ENCODE measurements around the gene MUL1.

The MUL1 gene

DNA sequence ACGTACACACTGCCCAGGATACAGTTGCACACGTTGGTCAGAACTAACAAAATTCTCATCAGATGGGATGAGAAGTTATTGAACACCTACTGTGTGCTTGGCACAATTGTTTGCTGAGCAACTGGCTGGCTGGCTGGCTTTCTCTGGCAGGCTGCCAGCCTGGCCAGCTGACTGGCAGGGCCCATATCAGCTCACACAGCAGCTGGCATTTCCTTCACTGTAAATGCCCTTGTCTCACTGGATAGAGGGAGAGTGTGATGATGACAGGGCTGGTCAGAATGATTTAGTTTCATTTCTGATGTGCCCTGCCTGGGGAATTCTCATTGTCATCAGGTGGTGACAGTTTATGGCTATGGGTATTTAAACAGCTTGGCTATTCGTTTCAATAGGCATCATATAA is 37.8 kb downstream of the MUL1 start:
- no peak for DNase-seq (ENCODE audit: low spot score)

GRCh38 chr1:20469406-20470076 is 38.4 kb downstream of the MUL1 start:
- no peak for DNase-seq (ENCODE audit: low spot score)

GRCh38 chr1:20466273-20466672 is 41.7 kb downstream of the MUL1 start:
- no peak for DNase-seq (ENCODE audit: low spot score)

GRCh38 chr1:20465187-20465586 is 42.8 kb downstream of the MUL1 start:
- no peak for DNase-seq (ENCODE audit: low spot score)

DNA sequence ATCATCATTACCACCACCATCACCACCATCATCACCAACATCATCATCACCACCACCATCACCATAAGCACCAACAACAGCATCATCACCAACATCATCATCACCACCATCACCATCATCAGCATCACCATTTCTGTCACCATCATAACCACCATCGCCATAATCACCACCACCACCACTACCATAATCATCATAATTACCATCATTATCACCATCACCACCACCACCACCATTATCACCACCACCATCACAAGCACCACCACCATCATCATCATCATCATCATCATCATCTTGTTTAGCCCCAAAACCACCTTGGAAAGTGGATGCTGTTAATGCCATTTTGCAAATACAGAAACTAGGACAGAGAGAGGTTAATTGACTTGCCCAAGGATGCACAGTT is 44.4 kb downstream of the MUL1 start:
- no peak for DNase-seq (ENCODE audit: low spot score)

- no peak for DNase-seq (ENCODE audit: low spot score)
These were observed 45.6 kb downstream of the MUL1 start for GRCh38 chr1:20462397-20462796.

DNA sequence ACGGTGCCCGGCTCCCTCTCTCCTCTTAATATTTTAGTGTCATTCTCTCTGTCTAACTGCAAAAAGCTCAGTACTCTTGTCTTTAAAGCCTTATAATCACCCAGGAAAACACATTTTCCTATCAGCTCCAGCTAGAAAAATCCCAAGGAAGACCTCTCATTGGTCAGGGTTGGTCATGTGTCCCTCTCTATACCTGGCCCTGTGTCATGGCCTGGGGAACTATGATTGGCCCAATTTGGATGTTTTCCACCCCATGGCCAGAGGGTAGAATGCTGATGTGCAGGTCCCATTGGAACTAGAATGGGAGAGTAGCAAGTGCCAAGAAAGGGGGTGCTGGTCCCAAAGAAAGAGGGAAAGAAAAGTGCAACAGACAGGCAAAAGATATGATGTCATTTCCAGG is 49.2 kb downstream of the MUL1 start:
- DNase-seq (ENCODE audit: low spot score): no peak

DNA sequence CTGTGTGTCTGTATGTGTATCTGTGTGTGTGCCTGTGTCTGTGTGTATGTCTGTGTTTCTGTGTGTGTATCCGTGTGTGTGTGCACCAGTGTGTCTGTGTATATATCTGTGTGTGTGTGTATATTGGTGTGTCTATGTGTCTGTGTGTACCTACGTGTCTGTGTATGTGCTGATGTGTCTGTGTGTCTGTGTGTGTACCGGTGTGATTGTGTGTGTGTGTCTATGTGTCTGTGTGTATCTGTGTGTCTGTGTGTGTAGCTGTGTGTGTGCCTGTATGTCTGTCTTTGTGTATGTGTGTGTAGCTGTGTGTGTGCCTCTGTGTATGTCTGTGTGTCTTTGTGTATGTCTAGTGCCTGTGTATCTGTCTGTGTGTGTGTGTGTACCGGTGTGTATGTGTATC is 53.9 kb downstream of the MUL1 start:
- DNase-seq (ENCODE audit: low spot score): no peak

DNA sequence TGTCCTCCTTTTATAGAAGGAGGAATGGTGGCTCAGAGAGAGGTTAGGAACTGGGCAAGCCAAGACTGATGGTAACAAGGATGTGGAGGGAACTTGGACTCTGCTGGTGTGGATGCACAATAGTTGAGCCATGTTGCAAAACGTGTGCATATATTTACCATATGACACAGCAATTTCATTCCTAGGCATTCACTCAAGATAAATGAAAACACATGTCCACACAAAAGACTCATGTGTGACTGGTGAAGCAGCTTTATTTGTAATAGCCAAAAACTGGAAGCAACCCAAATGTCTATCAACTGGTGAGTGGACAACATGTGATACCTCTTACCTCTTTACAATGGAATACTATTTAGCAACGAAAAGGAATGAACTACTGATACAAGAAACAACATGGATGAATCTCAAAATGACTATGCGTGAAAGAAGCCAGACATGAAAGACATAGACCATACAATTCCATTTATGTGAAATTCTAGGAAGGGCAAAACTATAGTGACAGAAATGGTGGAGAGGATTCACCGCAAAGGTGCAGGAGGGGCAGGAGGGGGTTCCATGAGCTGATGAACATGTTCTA is 58.1 kb downstream of the MUL1 start:
- no peak for DNase-seq (ENCODE audit: low spot score)

All from left forelimb (tissue), 1 donor.